UCSD-AML1 (cell line): ENCODE measurements around the gene IL36B.
"Not testable (repeated sequence)": the region's sequence is repeated elsewhere in the genome, so short reads cannot be mapped to it uniquely, and the experiment has no call there.

Experiments used
- DNase-seq: peaks from one replicate; lab custom pipeline; 2025; ENCODE audit not compliant: unreplicated experiment; lab: John Stamatoyannopoulos, UW

The IL36B gene

DNA sequence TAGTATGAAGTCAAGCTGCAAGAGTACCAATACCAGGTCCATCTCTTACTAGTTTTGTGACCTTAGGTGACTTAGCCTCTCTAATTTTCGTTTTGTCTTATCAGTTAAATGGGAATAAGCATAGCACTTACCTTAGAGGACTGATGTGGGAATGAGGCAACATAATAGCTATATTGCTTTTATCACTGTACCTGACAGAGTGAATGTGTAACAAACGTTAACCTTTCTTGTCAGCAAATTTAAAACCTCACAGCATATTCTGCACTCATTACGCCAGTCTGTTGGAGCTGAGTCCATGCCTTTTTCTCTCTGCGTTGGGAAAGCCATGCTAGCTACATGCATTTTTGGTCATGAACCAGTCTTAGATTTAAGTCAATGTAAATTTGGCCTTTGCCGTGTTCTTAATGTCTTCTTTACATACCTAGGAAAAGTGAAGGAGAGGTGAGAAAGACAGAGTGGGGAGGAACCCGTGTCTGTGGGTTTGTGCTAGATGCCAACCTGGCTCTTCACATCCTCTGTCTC is at the start of gene IL36B:
Gene IL36B (minus strand): TSS at position 472 of the 522 bp plus-strand sequence.
- no peak for DNase-seq

- no peak for DNase-seq
These were observed 49.5 kb upstream of the IL36B start for GRCh38 chr2:113102133-113102532.

DNA sequence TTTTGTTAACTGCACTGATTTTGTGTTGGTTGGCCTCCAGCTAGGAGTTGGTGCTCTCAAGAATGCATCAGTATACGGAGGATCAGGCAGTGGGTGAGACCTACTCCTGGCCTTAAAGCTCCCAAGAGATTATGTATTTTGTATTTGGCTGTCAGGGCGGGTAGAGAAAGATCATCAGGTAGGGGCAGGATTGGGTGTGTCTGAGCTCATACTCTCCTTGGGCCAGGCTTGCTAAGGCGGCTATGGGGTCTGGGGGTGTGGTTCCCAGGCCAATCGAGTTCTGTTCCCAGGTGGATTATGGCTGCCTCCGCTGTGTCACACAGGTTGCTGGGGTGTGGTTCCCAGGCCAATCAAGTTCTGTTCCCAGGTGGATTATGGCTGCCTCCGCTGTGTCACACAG is 45.9 kb upstream of the IL36B start:
- DNase-seq, result no peak

- no peak for DNase-seq
These were observed 45.4 kb upstream of the IL36B start for GRCh38 chr2:113098041-113098440.

DNA sequence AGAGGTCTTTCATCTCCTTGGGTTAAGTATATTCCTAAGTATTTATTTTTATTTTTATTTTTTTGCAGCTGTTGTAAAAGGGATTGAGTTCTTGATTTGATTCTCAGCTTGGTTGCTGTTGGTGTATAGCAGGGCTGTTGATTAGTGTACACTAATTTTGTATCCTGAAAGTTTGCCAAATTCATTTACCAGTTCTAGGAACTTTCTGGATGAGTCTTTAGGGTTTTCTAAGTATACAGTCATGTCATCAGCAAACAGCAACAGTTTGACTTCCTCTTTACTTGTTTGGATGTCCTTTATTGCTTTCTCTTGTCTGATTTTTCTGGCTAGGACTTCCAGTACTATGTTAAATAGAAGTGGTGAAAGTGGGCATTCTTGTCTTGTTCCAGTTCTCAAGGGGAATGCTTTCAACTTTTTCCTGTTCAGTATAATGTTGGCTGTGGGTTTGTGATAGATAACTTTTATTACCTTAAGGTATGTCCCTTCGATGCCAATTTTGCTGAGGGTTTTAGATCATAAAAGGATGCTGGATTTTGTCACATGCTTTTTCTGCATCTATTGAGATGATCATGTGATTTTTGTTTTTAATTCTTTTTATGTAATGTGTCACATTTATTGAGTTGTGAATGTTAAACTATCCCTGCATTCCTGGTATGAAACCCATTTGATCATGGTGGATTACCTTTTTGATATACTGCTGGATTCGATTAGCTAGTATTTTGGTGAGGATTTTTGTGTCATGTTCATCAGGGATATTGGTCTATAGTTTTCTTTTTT is 44.4 kb upstream of the IL36B start:
- DNase-seq, result not testable (repeated sequence)

DNA sequence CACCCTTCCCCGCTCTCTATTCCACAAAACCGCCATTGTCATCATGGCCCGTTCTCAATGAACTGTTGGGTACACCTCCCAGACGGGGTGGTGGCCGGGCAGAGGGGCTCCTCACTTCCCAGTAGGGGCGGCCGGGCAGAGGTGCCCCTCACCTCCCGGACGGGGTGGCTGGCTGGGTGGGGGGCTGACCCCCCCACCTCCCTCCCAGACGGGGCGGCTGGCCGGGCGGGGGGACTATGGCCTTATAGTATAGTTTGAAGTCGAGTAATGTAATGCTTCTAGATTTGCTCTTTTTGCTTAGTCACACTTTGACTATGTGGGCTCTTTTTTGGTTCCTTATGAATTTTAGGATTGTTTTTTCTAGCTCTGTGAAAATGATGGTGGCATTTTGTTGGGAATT is 43.6 kb upstream of the IL36B start:
- not testable (repeated sequence) for DNase-seq

- no peak for DNase-seq
These were observed 40.9 kb upstream of the IL36B start for GRCh38 chr2:113093613-113093977.

DNA sequence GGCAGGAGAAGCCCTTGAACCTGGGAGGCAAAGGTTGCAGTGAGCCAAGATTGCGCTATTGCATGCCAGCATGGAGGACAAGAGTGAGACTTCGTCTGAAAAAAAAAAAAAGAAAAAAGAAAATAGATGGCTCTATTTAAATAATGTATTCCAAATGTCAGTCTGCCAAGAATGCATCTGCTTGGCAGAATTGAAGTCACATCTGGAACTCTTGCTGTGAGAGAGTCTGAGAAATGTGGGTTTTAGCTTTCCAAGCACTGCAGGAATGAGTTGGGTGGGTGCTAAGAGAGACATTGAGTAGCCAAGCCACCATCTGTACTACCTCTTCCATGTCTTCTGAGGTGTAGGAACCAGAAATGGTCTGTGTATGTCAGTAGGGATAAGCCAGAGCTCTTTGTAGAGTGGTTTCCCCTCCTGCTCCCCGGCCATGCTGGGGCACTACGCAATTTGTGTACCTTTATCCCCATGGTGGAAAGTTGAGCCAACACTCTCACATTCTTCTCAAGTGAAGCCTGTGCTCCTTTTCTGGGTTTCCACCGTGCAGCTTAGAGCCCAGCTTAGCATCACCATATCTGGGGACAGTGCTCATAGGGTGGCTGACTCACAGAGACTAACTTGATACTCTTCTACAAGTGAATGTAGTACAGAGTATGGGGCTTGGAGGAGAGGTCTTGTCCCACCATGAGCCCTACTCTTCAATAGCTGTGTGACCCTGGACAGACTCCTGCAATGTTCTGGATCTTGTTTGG is 40.4 kb upstream of the IL36B start:
- DNase-seq, result no peak

DNA sequence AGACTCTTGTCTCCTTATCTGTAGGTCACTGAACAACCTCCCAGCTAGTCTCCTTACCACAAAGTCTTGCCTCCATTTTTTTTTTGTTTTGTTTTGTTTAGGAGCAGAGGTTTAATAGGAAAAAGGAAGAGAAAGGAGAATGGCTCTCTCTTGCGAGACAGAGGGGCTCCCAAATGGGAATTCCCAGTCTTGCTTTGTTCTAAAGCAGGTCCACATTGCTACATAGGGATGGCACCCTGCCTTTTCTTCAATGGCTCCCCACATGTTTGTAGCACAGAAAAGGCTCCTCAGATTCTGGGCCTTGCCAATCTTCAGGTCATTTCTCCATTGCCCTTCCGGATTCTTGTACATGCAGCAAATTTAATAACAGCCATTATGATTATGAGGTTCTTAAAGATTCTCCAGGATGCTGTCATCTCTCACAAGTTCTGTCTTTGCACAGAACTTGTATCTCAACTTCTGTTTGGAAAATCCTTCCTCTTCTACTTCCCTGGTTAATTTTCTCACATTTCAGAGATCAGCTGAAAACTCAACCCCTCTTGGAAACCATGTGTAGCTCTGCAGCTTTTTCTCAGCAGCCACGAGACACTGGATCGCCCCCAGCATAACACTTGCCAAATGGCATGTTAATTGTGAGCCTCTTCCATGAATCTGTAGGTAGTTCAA is 38.7 kb upstream of the IL36B start:
- no peak for DNase-seq

GRCh38 chr2:113089916-113090315 is 37.2 kb upstream of the IL36B start:
- peak; percentile 25 for DNase-seq

DNA sequence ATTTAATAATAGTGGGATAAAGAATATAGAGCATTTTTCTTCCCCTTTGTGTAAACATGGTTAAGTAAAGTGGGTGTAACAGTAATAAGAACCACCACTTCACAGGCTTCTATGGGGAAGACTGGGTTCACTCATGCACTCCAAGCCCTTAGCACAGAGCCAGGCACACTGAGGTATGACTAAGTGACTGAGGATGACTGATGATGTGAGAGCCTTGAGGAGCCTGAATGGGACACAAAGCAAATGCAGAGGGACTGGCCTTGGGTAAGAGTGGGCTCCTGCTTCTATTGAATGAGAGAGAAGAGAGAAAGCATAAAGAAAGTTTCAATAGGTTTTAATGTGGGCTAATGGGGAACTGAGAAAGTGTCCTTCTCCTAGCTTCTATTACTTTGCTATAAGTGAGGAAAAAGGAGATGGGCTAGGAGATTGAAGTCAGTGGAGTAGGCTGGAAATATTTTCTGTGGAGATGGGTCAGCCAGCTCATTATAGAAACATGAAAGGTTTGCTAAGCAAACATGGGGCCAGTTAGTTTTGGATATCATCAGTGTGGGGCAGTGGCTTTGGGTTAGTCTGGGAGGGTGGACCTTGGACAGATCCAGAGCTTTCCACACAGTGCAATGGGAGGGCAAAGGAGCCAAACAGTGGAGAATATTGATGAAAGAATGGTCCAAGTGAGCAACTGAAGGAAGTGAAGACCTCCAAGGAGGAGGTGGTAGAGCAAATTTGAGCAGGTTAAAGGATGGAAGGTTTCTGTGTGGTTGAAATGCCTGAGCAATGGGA is 35.7 kb upstream of the IL36B start:
- no peak for DNase-seq

DNA sequence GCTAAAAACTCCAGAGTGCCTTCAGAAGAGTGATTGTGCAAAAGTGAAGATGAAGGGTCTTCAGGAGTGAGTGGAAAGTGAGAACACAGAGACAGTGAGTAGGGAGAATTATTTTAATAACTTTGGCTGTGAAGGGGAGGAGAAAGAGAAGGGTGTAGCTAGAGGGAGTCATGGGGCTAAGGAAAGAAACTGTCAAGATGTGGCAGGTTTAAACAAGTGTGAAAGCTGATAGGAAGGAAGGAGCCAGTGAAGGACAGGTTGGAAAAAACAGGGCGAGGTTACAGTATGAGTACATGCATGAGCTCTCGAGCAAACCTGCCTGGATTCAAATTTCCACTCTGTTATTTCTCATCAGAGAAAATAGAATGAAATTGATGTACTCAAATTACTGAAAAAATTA is 32.9 kb upstream of the IL36B start:
- DNase-seq, result no peak

DNA sequence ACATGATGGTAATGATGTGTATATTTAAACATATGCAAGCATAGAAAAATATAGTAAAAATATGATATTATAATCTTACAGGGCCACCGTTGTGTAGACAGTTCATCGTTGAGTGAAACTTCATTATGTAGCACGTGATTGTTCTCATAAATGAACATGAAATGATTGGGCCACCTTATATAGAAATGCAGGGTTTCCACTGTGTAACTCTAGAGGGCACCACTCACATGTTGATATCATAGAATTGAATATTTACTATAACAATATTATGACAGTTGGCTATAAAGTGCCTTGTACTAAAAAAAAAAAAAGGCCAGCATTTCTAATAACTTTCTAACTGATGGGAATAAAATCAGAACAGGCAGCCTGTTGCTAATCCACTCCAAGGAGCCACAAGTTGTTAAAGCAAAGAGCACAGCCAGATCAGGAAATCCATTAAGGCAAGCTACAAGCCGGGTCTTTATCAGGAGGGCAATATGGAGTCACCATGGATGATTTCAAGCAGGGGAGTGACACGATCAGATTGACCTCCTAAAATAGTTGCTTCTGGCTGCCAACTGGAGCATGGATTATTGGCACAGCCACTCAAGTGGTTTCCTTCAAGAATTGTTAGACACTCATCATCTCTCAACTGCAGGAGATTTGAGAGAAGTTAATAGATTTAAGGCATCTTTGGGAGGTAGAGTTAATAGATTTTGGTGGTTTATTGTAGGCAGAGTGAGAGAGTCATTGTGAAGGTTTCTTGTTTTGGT is 31.8 kb upstream of the IL36B start:
- no peak for DNase-seq

DNA sequence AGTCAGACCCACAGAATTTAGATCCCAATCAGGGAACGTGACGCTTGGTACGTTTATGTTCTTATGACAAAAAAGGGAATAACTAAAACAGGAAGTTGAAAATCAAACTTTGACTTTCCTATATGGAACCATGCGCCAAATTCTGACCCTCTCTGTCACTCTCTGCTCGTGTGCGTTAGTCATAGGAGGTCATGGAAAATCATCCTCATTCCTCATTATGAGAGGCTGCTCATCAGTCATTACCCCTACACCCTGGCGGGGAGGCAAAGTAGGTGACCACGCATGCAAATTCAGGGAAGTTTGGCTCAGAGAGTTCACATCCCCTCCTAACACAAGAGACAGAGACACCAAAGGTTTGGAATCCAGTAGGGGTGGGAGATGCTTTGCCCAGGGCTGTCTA is 30.6 kb upstream of the IL36B start:
- DNase-seq, result no peak

GRCh38 chr2:113081488-113082210 is 29.0 kb upstream of the IL36B start:
- no peak for DNase-seq

- DNase-seq, result peak; percentile 57
These were observed 27.5 kb upstream of the IL36B start for GRCh38 chr2:113080134-113080533.

DNA sequence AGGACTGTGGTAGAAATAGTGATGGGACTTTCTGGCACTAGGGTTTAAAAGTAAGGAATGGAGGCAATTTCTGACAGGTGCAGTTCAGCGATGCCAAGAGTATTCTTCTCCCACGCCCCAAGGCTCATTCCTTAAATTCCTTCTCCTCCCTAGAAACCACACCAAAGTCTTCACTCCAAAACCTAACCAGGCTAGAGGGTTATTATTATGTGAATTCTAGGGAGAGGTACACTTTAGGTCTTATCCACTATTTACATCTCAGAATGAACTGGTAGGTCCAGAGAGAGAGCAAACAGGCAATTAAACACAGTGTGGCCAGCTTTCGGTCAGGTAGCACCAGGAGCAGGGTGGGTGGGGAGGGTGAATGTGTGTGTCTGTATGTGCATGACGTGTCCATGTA is 26.5 kb upstream of the IL36B start:
- DNase-seq, result no peak

GRCh38 chr2:113078350-113078839 is 25.7 kb upstream of the IL36B start:
- no peak for DNase-seq

- DNase-seq, result no peak
These were observed 25.3 kb upstream of the IL36B start for GRCh38 chr2:113077921-113078320.
